ENCODE measurements around the gene TFE3.

DNA sequence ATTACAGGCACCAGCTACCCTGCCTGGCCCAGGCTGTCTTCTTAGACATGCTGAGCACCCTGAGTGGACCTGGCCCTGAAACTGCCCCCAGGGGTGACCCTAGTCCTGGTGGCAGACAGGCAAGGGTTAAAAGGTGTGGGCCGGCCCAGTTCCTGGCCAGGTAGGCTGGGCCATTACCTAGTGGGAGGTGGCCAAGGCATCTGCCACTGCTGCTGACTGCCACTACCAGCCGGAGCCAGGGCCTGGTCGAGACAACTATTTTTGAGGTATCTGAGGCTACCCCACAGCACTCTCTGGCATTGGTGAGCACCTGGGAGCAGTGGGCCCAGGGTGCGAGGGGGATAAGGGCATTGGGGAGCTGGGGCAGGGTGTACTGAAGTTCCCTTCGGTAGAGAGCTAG, 15.6 kb upstream of the TFE3 start, which contains the start of gene CCDC120:
- TF ChIP-seq, protein P1, sequence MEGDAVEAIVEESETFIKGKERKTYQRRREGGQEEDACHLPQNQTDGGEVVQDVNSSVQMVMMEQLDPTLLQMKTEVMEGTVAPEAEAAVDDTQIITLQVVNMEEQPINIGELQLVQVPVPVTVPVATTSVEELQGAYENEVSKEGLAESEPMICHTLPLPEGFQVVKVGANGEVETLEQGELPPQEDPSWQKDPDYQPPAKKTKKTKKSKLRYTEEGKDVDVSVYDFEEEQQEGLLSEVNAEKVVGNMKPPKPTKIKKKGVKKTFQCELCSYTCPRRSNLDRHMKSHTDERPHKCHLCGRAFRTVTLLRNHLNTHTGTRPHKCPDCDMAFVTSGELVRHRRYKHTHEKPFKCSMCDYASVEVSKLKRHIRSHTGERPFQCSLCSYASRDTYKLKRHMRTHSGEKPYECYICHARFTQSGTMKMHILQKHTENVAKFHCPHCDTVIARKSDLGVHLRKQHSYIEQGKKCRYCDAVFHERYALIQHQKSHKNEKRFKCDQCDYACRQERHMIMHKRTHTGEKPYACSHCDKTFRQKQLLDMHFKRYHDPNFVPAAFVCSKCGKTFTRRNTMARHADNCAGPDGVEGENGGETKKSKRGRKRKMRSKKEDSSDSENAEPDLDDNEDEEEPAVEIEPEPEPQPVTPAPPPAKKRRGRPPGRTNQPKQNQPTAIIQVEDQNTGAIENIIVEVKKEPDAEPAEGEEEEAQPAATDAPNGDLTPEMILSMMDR (optimal IDR thresholded peaks at IDR 0.05 in 1 of 3, IDR thresholded peaks at IDR 0.05 in 1 of 3, conservative IDR thresholded peaks at IDR 0.05 in 1 of 3; ENCODE audit: extremely low read depth in 1 of 3, insufficient read depth in 2 of 3, low read length in 3 of 3) = no peak
- no peak for TF ChIP-seq EZH2 (IDR thresholded peaks at IDR 0.05; ENCODE audit: low read length)
